ENCODE data around the gene ATOH8. TPM values are rescaled to one million over a fixed set of nuclear protein-coding genes. Genes with fewer than 3 reads are reported as not detected.

The ATOH8 gene
- polyA plus RNA-seq, 1 of the 3 experiments (the other 2 are of a cell fraction): 5.6 TPM

GRCh38 chr2:85723707-85724360 is 30.0 kb upstream of the ATOH8 start:
- Histone ChIP-seq H3K27me3 (ENCODE audit: insufficient read depth) (no peaks in the 10 kb centered on the region), H4K20me1 (ENCODE audit: insufficient read depth) (no peaks in the 10 kb centered on the region), H3K79me2 (ENCODE audit: insufficient read depth) (no peaks in the 10 kb centered on the region), H3K9ac (no peak overlapping the region), H2AFZ (ENCODE audit: low read depth) (no peak overlapping the region; the same call in 1 of the 2 replicates), H3K9me2 (no peaks in the 10 kb centered on the region), H3K4me3 (ENCODE audit: low read depth in 2 of 2, low read length in 1 of 2) (no peak overlapping the region), H3K9me3 (no peaks in the 10 kb centered on the region), H3K4me2 (no peak overlapping the region), H3F3A (replicated peaks; ENCODE audit: insufficient read depth) (peaks cover 3% of the 10 kb centered on the region), H3K4me1 (ENCODE audit: control insufficient read depth in 1 of 2, insufficient read depth in 2 of 2, low read depth in 1 of 2, low read length in 1 of 2) (peaks cover 0 to 16% of the 10 kb centered on the region in 2 experiments; a peak in 2 of 4 replicates), H3K36me3 (replicated peaks in 1 of 2; ENCODE audit: control insufficient read depth in 1 of 2, insufficient read depth in 2 of 2, low read length in 1 of 2) (no peaks in the 10 kb centered on the region), H3K27ac (ENCODE audit: low read depth in 2 of 2, low read length in 1 of 2) (no peak overlapping the region)
- no peak for TF ChIP-seq MXI1 (IDR thresholded peaks at IDR 0.05; ENCODE audit: low read depth, low read length)
- TF ChIP-seq RAD21 (IDR thresholded peaks at IDR 0.05; ENCODE audit: low read length): no peak
- no peak for TF ChIP-seq FOXM1 (IDR thresholded peaks at IDR 0.05; ENCODE audit: low read depth)
- no peak for TF ChIP-seq RFX5 (IDR thresholded peaks at IDR 0.05; ENCODE audit: low read length)
- TF ChIP-seq SIN3A (IDR thresholded peaks at IDR 0.05; ENCODE audit: borderline replicate concordance, low read depth, low read length): no peak
- ChIA-PET CTCF (interaction anchor here (0.8 to 5.9 kb wide), 12 partner anchors 16 to 165 kb away, joined by 3 to 70 read pairs (median 6); partner anchors contain the start of gene ST3GAL5), POLR2A (no interaction called here)
- 100% methylated on average over 1 of the region's 2 CpGs for WGBS (ENCODE audit: low lambda C conversion rate)
- no peak for DNase-seq

GRCh38 chr2:85724731-85725181 is 29.0 kb upstream of the ATOH8 start:
- no peaks in the 10 kb centered on the region for H3K36me3 ChIP-seq (replicated peaks in 1 of 2; ENCODE audit: control insufficient read depth in 1 of 2, insufficient read depth in 2 of 2, low read length in 1 of 2)
- H3K79me2 ChIP-seq (ENCODE audit: insufficient read depth): no peaks in the 10 kb centered on the region
- no peaks in the 10 kb centered on the region for H4K20me1 ChIP-seq (ENCODE audit: insufficient read depth)
- no peak overlapping the region; the same call in 1 of the 2 replicates for H2AFZ ChIP-seq (ENCODE audit: low read depth)
- no peaks in the 10 kb centered on the region for H3K27me3 ChIP-seq (ENCODE audit: insufficient read depth)
- ChIA-PET POLR2A (no interaction called here), CTCF (interaction anchor here (0.8 to 3.9 kb wide), 13 partner anchors 14 to 356 kb away, joined by 3 to 70 read pairs (median 5); no protein-coding TSS in a partner anchor)
- no peak overlapping the region for H3K27ac ChIP-seq (ENCODE audit: low read depth in 2 of 2, low read length in 1 of 2)
- no peak for DNase-seq
- WGBS (ENCODE audit: low lambda C conversion rate): 83% methylated on average over 4 of the region's 5 CpGs
- peaks cover 3% of the 10 kb centered on the region for H3F3A ChIP-seq (replicated peaks; ENCODE audit: insufficient read depth)
- TF ChIP-seq GABPA (IDR thresholded peaks at IDR 0.05; ENCODE audit: low read depth) (no peak), SMC3 (IDR thresholded peaks at IDR 0.05; ENCODE audit: low read depth, low read length) (no peak), RXRA (IDR thresholded peaks at IDR 0.05; ENCODE audit: borderline replicate concordance, low read depth) (no peak), IRF3 (IDR thresholded peaks at IDR 0.05; ENCODE audit: low read depth, low read length) (no peak)
- H3K9me3 ChIP-seq: no peaks in the 10 kb centered on the region
- no peak overlapping the region for H3K4me2 ChIP-seq
- H3K9ac ChIP-seq: no peak overlapping the region
- H3K4me1 ChIP-seq (ENCODE audit: control insufficient read depth in 1 of 2, insufficient read depth in 2 of 2, low read depth in 1 of 2, low read length in 1 of 2): peaks cover 0 to 10% of the 10 kb centered on the region in 2 experiments; a peak in 2 of 4 replicates
- no peaks in the 10 kb centered on the region for H3K9me2 ChIP-seq
- no peak overlapping the region for H3K4me3 ChIP-seq (ENCODE audit: low read depth in 2 of 2, low read length in 1 of 2)

GRCh38 chr2:85725451-85725850 is 28.3 kb upstream of the ATOH8 start:
- Histone ChIP-seq H3K4me1 (ENCODE audit: control insufficient read depth in 1 of 2, insufficient read depth in 2 of 2, low read depth in 1 of 2, low read length in 1 of 2) (peaks cover 0 to 9% of the 10 kb centered on the region in 2 experiments; a peak in 2 of 4 replicates), H3K4me2 (no peak overlapping the region), H3K4me3 (ENCODE audit: low read depth in 2 of 2, low read length in 1 of 2) (no peak overlapping the region), H3K27me3 (ENCODE audit: insufficient read depth) (no peaks in the 10 kb centered on the region), H3K9ac (no peak overlapping the region), H2AFZ (ENCODE audit: low read depth) (no peak overlapping the region), H3K36me3 (replicated peaks in 1 of 2; ENCODE audit: control insufficient read depth in 1 of 2, insufficient read depth in 2 of 2, low read length in 1 of 2) (no peaks in the 10 kb centered on the region), H3K27ac (ENCODE audit: low read depth in 2 of 2, low read length in 1 of 2) (no peak overlapping the region), H4K20me1 (ENCODE audit: insufficient read depth) (no peaks in the 10 kb centered on the region), H3F3A (replicated peaks; ENCODE audit: insufficient read depth) (peaks cover 3% of the 10 kb centered on the region), H3K9me3 (no peaks in the 10 kb centered on the region), H3K9me2 (no peaks in the 10 kb centered on the region), H3K79me2 (ENCODE audit: insufficient read depth) (no peaks in the 10 kb centered on the region)
- TF ChIP-seq NFIC (IDR thresholded peaks at IDR 0.05; ENCODE audit: borderline replicate concordance) (no peak), FOXJ3 (CRISPR knock-in tag; IDR thresholded peaks at IDR 0.05) (no peak)
- DNase-seq: no peak
- ChIA-PET CTCF (interaction anchor here (0.7 to 3.9 kb wide), 16 partner anchors 15 to 355 kb away, joined by 3 to 70 read pairs (median 4); no protein-coding TSS in a partner anchor), POLR2A (no interaction called here)
- 66% methylated on average over 2 of the region's 2 CpGs for WGBS (ENCODE audit: low lambda C conversion rate)

Data from SK-N-SH (cell line).